Stimulated activated CD8-positive, alpha-beta memory T cell treated with anti-CD3 and anti-CD28 coated beads, Interleukin-12 subunit alpha, Interleukin-12 subunit beta, amount 100 ng/mL, for 24 hours (primary cell): ENCODE results near the gene TRAPPC8.
"Not testable (repeated sequence)": the region's sequence is repeated elsewhere in the genome, so short reads cannot be mapped to it uniquely, and the experiment has no call there.

ENCODE experiments used
- DNase-seq: peaks from one replicate; pipeline ENCODE4 v3.0.0-alpha.2; 2020; ENCODE audit errors: extremely low read depth

The TRAPPC8 gene

DNA sequence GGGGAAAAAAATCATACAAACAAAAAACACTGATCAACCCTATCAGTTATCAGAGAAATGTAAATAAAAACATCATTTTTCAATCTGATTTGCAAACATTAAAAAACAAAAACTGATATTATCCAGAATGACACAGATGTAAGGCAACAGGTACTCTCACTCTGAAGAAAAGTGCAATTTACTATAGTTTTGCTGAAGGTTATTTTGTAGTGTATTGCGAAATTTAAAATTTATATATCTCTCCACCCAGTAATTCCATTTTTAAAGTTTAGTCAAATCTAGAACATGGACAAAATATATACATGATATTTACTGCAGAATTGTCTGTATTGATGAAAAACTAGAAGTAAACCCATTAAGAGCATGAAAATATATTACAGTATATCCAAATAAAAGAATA lies 79.8 kb downstream of the TRAPPC8 start:
- DNase-seq, result no peak

GRCh38 chr18:31860488-31860887 lies 82.4 kb downstream of the TRAPPC8 start:
- no peak for DNase-seq

GRCh38 chr18:31857526-31858106 lies 85.3 kb downstream of the TRAPPC8 start:
- DNase-seq, result no peak

DNA sequence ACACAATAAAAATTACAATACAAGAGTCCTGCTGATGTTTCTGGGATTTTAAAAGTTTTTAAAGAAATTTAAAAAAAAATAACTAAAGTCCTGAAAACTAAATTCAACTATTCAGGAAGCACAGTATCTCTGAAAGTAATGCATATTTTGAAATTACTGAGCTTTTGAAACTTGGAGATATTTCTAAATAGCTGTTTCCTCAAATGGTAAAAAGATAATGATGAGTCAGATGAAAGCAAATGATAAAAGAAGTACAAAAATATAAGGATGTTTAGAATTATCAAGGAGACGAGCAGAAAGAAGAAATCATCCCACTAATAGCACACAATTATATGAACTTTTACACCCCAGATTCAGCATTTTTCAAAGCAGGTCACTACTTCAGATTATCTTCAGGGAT lies 92.1 kb downstream of the TRAPPC8 start:
- DNase-seq, result no peak

DNA sequence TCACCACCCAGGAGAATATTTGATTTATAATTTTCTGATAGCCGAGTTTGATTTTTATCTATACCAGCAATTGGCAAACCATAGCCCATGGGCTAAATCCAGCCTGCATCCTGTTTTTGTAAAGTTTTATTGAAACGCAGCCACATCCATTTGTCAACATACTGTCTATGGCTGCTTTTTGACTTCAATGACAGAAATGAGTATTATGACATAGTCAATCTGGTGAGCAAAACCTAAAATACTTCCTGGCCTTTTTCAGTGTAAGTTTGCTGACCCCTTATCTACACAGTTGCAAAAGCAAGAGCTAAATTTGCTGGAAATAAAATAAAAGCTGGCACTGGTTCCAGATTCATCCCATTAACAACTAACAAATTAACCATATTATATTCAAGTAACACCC lies 102.4 kb downstream of the TRAPPC8 start:
- no peak for DNase-seq

DNA sequence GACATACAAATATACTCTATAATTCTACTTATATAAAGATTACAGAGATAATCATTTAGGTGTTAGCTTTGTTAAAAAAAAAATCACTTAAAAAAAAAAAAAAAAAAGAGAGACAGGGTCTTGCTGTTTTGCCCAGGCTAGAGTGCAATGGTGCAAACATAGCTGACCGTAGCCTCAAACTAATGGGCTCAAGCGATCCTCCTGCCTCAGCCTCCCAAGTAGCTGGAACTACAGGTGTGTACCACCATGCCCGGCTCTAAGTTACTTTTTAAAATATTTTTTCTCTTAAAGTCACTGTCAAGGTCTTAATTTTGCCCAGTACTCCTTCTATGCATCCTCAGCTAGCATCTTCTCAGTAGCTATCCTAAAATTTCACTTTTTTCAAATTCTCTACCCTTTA lies 105.0 kb downstream of the TRAPPC8 start:
- no peak for DNase-seq

DNA sequence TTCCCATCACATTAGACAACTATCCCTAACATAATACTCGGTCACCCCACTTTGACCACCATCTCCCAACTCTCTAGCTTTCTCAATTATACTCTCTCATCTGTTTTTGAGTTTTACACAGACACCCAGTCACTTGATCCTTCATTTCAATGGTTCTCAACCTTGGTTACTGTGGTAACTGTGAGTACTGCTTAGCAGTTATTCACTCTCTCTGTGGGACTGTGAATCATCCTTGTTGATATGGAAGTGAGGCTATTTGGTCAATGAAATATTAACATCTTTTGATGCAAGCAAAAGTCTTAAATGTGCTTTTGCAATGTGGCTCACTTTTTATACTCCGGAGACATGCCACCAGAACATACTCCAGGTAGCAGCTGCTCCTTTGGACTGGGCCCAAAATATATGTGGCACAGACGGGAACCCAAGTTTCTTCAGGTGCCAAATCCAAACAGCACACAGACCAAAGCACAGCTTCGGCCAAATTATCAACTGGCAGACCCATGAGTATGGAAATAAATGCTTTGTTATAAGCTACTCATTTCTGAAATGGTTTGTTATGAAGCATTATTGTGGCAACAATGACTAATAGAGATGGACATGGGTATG lies 107.3 kb downstream of the TRAPPC8 start:
- no peak for DNase-seq

- DNase-seq, result no peak
Observed at GRCh38 chr18:31831903-31832302, 111.0 kb downstream of the TRAPPC8 start.

DNA sequence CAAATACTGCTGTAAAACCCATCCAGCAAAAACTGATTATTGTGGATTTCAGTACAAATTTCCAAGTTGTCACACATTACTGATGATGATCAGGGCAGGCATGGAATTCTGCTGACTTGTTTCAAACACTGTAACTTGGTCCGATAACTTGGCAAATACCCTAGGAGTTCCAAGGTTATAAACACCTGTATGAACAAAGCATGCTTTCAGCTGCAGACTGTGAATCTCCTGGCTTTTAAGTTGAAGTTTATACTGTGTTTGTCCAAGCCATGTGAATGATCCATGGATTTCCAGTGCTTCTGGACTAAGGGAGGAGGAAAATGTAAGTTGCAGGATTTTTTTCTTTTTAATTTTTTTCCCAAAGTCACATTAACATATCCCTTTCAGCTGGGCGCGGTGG lies 112.2 kb downstream of the TRAPPC8 start:
- no peak for DNase-seq

DNA sequence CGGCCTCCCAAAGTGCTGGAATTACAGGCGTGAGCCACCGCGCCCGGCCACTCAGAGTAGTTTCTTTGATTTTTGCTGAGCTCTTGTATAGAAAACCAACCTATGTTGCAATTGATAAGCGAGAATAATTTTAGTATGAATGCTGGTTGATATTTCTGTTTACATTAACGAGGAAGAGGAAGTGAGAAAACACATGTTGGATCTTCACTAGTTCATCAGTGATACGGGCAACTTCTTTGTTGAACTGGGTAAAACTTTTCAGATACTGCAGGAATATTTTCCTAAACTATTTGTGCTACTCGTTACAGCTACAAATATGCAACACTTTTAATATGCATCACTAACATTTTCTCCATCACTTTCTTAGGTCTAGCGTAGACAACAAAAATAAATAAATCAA lies 114.3 kb downstream of the TRAPPC8 start:
- DNase-seq, result no peak

GRCh38 chr18:31826673-31827325 lies 116.1 kb downstream of the TRAPPC8 start:
- not testable (repeated sequence) for DNase-seq

GRCh38 chr18:31825772-31826171 lies 117.2 kb downstream of the TRAPPC8 start:
- no peak for DNase-seq

GRCh38 chr18:31821545-31822171 lies 121.3 kb downstream of the TRAPPC8 start:
- DNase-seq, result no peak

GRCh38 chr18:31819925-31820229 lies 123.1 kb downstream of the TRAPPC8 start:
- no peak for DNase-seq

DNA sequence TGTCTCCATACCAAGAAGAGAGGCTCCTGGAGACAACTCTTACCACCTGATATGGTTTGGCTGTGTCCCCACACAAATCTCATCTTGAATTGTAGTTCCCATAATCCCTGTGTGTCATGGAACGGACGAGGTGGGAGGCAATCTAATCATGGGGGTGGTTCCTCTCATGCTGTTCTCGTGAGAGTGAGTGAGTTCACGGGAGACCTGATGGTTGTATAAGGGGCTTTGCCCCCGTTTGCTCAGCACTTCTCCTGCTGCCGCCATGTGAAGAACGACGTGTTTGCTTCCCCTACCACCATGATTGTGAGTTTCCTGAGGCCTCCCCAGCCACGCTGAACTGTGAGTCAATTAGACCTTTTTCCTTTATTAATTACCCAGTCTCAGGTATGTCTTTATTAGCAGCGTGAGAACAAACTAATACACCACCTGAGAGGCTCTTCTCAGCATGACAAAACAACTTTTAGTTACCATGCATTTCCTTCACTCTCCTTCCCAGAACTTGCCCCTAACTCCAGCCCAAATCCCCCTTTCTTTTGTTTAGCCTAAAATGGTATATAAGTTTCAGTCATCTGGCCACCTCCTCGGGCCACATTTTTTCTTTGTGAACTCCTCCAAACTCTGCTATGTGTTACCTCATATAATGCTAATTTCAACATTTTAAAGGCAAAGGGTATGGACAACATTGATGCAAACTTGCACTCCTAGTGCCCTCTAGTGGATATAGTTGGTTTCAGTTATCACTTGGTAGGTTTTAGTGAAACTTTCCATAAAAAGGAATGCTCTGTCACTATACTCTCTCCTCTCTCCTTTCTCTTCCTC lies 123.6 kb downstream of the TRAPPC8 start:
- DNase-seq, result no peak

- DNase-seq, result no peak
Observed at GRCh38 chr18:31814132-31814531, 128.8 kb downstream of the TRAPPC8 start.

- DNase-seq, result not testable (repeated sequence)
Observed at GRCh38 chr18:31810336-31811130, 132.4 kb downstream of the TRAPPC8 start.

GRCh38 chr18:31809049-31809448 lies 133.9 kb downstream of the TRAPPC8 start:
- DNase-seq, result not testable (repeated sequence)

GRCh38 chr18:31801078-31801477 lies 141.8 kb downstream of the TRAPPC8 start:
- DNase-seq, result no peak

DNA sequence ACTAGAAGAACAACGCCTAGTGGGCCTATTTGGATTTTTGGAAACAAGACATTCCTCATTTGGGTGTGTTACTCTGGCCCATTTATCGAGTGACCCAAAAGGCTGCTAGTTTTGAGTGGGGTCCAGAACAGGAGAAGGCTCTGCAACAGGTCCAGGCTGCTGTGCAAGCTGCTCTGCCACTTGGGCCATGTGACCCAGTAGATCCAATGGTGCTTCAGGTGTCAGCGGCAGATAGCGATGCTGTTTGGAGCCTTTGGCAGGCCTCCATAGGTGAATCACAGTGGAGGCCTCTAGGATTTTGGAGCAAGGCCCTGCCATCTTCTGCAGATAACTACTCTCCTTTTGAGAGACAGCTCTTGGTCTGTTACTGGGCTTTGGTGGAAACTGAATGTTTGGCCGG lies 143.7 kb downstream of the TRAPPC8 start:
- DNase-seq, result not testable (repeated sequence)

- DNase-seq, result no peak
Observed at GRCh38 chr18:31798399-31798798, 144.5 kb downstream of the TRAPPC8 start.
